ENCODE results near the gene LDLRAD4. TPM values are rescaled to one million over a fixed set of nuclear protein-coding genes. Genes with fewer than 3 reads are reported as not detected.

LDLRAD4 gene
- total RNA-seq, 1 experiment from 2014 or later = 204 TPM

DNA sequence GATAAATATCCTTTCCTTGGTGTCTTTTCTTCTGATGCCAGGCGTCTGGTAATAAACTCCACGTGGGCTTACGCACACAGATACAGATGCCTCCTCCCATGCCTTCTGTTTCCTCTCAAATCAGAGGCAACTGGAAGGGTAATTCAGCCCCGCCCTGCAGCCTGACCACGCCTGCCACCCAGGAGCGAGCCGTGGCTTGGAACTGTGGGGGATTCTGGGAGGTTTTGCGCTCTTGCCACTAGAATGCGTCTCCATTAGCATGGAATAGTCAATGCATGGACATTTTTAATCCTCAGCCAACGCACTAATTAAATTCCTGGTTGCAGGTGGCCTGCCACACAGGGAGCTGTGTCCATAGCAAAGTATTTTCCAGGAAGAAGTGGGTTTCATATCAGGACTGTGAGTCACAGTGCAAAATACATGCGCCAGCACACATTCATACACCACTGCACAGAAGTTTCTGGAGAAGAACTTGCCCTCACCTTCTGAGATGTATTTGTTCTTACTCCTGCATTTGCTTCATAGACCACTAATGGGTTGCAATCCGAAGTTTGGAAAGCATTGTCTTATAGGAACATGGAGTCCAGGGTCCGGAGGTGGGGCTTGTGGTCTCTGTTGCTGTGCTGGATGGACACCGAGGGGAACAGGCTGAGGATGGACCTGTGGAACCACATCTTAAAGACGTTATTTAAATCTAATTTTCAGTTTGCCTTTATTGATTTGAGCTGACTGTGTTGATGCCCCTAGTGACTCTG lies 151.4 kb downstream of the LDLRAD4 start:
- Histone ChIP-seq H3K27ac (ENCODE audit: low read length) (no peak overlapping the region), H2AFZ (ENCODE audit: low read length) (no peak overlapping the region), H3K4me2 (ENCODE audit: low read depth, low read length, poor library complexity, severe bottlenecking) (no peak overlapping the region), H4K20me1 (ENCODE audit: insufficient read depth, low read depth, low read length) (no peaks in the 10 kb centered on the region), H3K36me3 (ENCODE audit: insufficient read depth, low read length) (no peaks in the 10 kb centered on the region), H3K79me2 (ENCODE audit: low read length) (no peaks in the 10 kb centered on the region), H3K27me3 (ENCODE audit: low read length) (no peaks in the 10 kb centered on the region), H3K4me1 (ENCODE audit: low read length) (no peaks in the 10 kb centered on the region), H3K9me2 (replicated peaks; ENCODE audit: insufficient read depth, low read length) (no peaks in the 10 kb centered on the region), H3K4me3 (ENCODE audit: low read length) (no peak overlapping the region), H3K9me3 (ENCODE audit: low read length) (no peaks in the 10 kb centered on the region), H3K9ac (ENCODE audit: low read length) (no peak overlapping the region)
- no peak for DNase-seq

DNA sequence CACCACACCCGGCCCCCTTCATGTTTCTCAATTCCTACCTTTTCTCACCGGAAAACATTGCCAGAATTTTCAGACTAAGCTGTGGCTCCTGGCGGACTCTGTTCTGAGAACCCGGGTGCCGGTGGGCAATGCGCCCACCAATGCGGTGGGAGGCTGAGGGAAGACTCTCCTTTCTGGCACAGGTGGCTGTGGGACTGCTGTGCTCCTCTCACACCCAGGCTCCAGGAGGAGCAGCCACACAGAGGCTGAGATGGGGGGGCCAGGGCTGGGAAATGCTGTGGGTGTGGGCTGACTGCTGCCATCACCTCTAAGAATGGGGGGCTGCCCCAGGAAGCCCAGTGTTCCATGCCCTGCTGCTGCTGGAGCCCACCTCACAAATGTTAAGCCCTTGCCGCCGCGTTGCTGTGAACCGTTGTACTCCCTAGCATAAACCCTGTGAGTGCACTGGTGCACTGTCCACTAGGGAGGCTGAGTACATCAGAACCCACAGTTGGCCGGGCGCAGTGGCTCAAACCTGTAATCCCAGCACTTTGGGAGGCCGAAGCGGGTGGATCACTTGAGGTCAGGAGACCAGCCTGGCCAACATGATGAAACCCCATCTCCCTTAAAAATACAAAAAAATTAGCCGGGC lies 152.6 kb downstream of the LDLRAD4 start:
- H3K4me1 ChIP-seq (ENCODE audit: low read length) = no peaks in the 10 kb centered on the region
- H3K9me3 ChIP-seq (ENCODE audit: low read length) = no peaks in the 10 kb centered on the region
- DNase-seq = no peak
- H4K20me1 ChIP-seq (ENCODE audit: insufficient read depth, low read depth, low read length) = no peaks in the 10 kb centered on the region
- H2AFZ ChIP-seq (ENCODE audit: low read length) = no peak overlapping the region
- H3K9me2 ChIP-seq (replicated peaks; ENCODE audit: insufficient read depth, low read length) = no peaks in the 10 kb centered on the region
- H3K27me3 ChIP-seq (ENCODE audit: low read length) = no peaks in the 10 kb centered on the region
- H3K9ac ChIP-seq (ENCODE audit: low read length) = no peak overlapping the region
- no peak overlapping the region for H3K4me3 ChIP-seq (ENCODE audit: low read length)
- no peaks in the 10 kb centered on the region for H3K36me3 ChIP-seq (ENCODE audit: insufficient read depth, low read length)
- H3K27ac ChIP-seq (ENCODE audit: low read length) = no peak overlapping the region
- H3K79me2 ChIP-seq (ENCODE audit: low read length) = no peaks in the 10 kb centered on the region
- H3K4me2 ChIP-seq (ENCODE audit: low read depth, low read length, poor library complexity, severe bottlenecking) = no peak overlapping the region

DNA sequence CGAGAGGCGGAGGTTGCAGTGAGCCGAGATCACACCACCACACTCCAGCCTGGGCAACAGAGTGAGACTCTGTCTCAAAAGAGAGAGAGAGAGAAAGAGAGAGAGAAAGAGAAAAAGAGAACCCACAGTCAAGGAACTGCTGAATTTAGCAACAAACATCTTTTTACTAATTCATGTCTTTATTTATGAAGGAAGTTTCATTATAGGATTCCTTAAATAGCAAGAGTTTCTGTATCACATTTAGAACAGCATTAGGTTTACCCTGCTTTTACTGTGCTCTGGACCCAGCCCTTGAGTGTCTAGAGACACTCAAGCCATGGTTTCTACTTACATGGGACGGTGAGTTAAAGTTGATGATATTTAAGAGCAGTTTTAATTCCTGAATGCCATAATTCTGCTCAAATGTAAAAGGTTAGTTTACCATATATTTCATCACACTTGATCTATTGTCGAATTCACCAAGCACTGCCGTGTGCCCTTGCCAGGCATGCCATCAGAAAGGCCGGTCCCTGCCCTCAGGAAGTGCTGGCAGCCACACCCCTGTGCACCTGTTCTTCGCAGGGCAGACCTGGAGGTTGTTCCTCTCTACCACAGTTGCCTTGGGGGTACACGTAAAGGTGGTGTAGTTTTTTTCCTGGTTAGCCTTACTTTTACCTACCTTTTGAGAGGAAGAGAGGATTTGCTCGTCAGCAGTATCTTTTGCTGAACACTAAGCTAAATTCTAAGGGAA lies 153.3 kb downstream of the LDLRAD4 start:
- Histone ChIP-seq H2AFZ (ENCODE audit: low read length) (no peak overlapping the region), H3K36me3 (ENCODE audit: insufficient read depth, low read length) (no peaks in the 10 kb centered on the region), H3K9me3 (ENCODE audit: low read length) (no peaks in the 10 kb centered on the region), H3K79me2 (ENCODE audit: low read length) (no peaks in the 10 kb centered on the region), H4K20me1 (ENCODE audit: insufficient read depth, low read depth, low read length) (no peaks in the 10 kb centered on the region), H3K9ac (ENCODE audit: low read length) (no peak overlapping the region), H3K4me2 (ENCODE audit: low read depth, low read length, poor library complexity, severe bottlenecking) (no peak overlapping the region), H3K27ac (ENCODE audit: low read length) (no peak overlapping the region), H3K4me3 (ENCODE audit: low read length) (no peak overlapping the region), H3K4me1 (ENCODE audit: low read length) (no peaks in the 10 kb centered on the region), H3K9me2 (replicated peaks; ENCODE audit: insufficient read depth, low read length) (no peaks in the 10 kb centered on the region), H3K27me3 (ENCODE audit: low read length) (no peaks in the 10 kb centered on the region)
- DNase-seq = no peak

DNA sequence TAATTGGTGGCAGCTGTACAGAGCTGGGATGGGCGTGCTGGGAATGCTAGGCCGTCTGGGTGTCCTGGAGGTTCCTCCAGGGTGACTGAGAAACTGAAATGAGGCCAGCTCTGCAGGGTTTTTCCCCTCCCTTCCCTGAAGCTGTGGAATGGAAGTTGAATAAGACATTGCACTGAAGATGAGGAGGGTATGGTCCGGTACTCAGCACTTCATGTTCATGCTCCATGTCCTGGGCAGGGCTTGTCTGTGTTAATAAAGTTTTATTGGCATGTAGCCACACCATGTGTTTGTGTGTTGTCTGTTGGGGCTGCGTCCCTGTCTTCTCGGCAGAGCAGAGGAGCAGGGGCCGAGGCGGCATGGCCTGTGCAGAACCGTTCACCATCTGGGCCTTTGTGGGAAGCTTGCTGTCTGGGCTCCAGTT lies 154.0 kb downstream of the LDLRAD4 start:
- Histone ChIP-seq H3K27ac (ENCODE audit: low read length) (no peak overlapping the region), H3K9me2 (replicated peaks; ENCODE audit: insufficient read depth, low read length) (no peaks in the 10 kb centered on the region), H3K4me1 (ENCODE audit: low read length) (no peaks in the 10 kb centered on the region), H3K27me3 (ENCODE audit: low read length) (no peaks in the 10 kb centered on the region), H3K9ac (ENCODE audit: low read length) (no peak overlapping the region), H3K9me3 (ENCODE audit: low read length) (no peaks in the 10 kb centered on the region), H2AFZ (ENCODE audit: low read length) (no peak overlapping the region), H3K36me3 (ENCODE audit: insufficient read depth, low read length) (no peaks in the 10 kb centered on the region), H3K4me2 (ENCODE audit: low read depth, low read length, poor library complexity, severe bottlenecking) (no peak overlapping the region), H4K20me1 (ENCODE audit: insufficient read depth, low read depth, low read length) (no peaks in the 10 kb centered on the region), H3K79me2 (ENCODE audit: low read length) (no peaks in the 10 kb centered on the region), H3K4me3 (ENCODE audit: low read length) (no peak overlapping the region)
- no peak for DNase-seq

DNA sequence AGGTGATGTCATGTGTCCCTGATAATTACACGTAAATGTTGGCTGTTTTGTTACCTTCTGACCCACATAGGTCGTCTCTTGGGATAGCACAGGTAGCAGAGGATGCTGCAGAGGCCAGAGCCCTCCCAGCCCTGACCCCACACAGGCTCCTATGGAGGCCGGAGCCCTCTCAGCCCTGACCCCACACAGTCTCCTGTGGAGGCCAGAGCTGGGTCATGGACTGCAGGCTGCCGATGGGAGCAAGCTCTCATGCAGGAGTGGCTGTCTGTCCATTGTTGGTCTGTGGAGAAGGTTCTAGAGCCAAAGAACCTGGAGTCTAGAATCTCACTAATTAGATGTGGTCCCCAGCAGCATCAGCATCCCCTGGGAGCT lies 155.5 kb downstream of the LDLRAD4 start:
- no peaks in the 10 kb centered on the region for H3K9me3 ChIP-seq (ENCODE audit: low read length)
- H3K36me3 ChIP-seq (ENCODE audit: insufficient read depth, low read length) = no peaks in the 10 kb centered on the region
- DNase-seq = no peak
- H4K20me1 ChIP-seq (ENCODE audit: insufficient read depth, low read depth, low read length) = no peaks in the 10 kb centered on the region
- no peak overlapping the region for H3K4me3 ChIP-seq (ENCODE audit: low read length)
- no peak overlapping the region for H2AFZ ChIP-seq (ENCODE audit: low read length)
- no peaks in the 10 kb centered on the region for H3K9me2 ChIP-seq (replicated peaks; ENCODE audit: insufficient read depth, low read length)
- H3K79me2 ChIP-seq (ENCODE audit: low read length) = no peaks in the 10 kb centered on the region
- no peak overlapping the region for H3K4me2 ChIP-seq (ENCODE audit: low read depth, low read length, poor library complexity, severe bottlenecking)
- H3K27me3 ChIP-seq (ENCODE audit: low read length) = no peaks in the 10 kb centered on the region
- no peak overlapping the region for H3K9ac ChIP-seq (ENCODE audit: low read length)
- H3K27ac ChIP-seq (ENCODE audit: low read length) = no peak overlapping the region
- no peaks in the 10 kb centered on the region for H3K4me1 ChIP-seq (ENCODE audit: low read length)

DNA sequence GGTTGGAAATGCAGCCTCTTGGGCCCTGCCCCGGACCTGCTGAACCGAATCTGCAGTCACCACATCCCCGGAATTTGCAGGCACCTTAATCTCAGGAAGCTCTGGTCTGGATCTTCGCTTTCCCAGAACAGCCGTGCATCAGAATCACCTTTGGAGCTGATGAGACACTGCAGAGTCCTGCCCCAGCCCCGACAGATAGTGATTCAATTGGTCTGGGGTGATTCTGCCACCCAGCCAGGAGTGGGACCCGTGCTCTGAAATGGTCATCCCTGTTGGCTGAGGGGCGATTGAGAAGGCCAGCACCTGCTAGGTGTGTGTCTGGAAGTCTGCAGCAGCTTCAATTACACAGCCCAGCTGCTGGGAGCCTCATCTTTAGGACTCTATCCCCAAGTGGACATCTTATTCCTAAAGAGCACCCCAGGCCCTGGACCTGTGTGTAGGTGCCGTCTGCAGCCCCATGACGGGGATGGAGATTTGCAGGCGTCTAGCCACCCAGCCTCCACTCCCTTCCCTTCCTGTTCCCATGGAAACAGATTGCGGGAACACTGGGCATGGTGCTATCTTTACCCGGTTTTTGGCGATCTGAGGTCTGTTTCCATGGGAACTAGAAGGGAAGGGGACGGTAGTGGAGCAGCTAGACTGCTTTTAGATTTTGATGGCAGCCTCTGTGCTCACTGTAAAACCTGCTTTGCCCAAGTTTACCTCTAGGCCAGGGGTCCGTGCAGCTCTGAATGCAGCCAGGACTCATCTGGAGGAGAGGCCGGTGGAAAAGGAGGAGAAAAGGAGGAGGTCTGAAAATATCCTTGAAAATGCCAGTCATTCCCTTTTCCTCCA lies 156.1 kb downstream of the LDLRAD4 start:
- Histone ChIP-seq H3K4me1 (ENCODE audit: low read length) (no peaks in the 10 kb centered on the region), H3K4me2 (ENCODE audit: low read depth, low read length, poor library complexity, severe bottlenecking) (no peak overlapping the region)

DNA sequence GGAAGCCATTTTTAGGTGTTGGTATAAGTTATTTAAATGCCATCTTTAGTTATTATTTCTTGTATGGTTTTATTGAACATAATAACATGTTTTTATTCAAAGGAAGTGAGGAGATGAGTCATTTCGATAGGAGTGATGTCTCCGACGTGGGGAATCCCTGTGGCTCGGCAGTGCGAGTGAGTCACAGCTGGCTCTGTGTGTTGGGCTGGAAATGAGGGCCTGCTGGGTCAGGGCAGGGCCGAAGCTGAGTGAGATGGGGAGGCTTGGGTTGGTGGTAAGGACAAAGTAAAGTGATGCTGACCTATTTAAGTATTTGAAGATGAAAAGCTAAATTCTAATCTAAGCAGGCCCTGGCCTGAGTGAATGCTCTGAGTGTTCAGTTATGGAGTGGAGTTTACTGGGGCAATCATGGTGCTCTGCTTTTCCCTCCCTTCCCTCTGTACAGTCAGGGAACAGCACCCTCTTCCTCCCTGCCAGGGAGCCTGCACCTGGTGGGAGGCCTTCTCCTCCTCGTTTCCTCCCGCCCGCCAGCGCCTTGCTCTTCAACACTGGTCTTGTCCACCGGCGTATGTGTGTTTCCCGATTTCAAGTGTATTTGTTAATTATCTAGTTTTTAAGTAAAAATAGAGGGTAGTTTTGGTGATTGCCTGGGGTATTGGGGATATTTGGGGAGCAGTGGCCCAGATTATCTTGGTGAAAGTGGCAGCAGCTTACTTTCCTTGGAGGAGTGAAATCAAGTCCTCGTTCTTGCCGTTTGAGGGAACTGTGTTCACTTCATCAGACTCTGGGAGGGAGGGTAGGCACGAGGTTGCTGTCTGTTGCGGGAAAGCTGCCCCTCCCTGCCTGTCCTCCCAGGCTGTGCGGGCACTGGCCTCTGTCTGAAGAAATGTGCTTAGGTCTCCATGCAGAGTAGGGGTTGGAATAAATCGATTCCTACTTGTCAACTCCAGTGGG lies 157.0 kb downstream of the LDLRAD4 start:
- H2AFZ ChIP-seq (ENCODE audit: low read length) = no peak overlapping the region

More for the DNA sequence above, 156.1 kb downstream of the LDLRAD4 start:
- H3K27ac ChIP-seq (ENCODE audit: low read length) = no peak overlapping the region
- no peaks in the 10 kb centered on the region for H4K20me1 ChIP-seq (ENCODE audit: insufficient read depth, low read depth, low read length)
- DNase-seq = no peak
- no peaks in the 10 kb centered on the region for H3K36me3 ChIP-seq (ENCODE audit: insufficient read depth, low read length)
- H2AFZ ChIP-seq (ENCODE audit: low read length) = no peak overlapping the region
- H3K9me2 ChIP-seq (replicated peaks; ENCODE audit: insufficient read depth, low read length) = no peaks in the 10 kb centered on the region
- H3K4me3 ChIP-seq (ENCODE audit: low read length) = no peak overlapping the region
- no peaks in the 10 kb centered on the region for H3K27me3 ChIP-seq (ENCODE audit: low read length)
- H3K9me3 ChIP-seq (ENCODE audit: low read length) = no peaks in the 10 kb centered on the region
- no peak overlapping the region for H3K9ac ChIP-seq (ENCODE audit: low read length)
- no peaks in the 10 kb centered on the region for H3K79me2 ChIP-seq (ENCODE audit: low read length)

More for the DNA sequence above, 157.0 kb downstream of the LDLRAD4 start:
- H3K79me2 ChIP-seq (ENCODE audit: low read length) = no peaks in the 10 kb centered on the region
- H3K27ac ChIP-seq (ENCODE audit: low read length) = no peak overlapping the region
- H3K4me3 ChIP-seq (ENCODE audit: low read length) = no peak overlapping the region
- no peaks in the 10 kb centered on the region for H4K20me1 ChIP-seq (ENCODE audit: insufficient read depth, low read depth, low read length)
- H3K4me1 ChIP-seq (ENCODE audit: low read length) = no peaks in the 10 kb centered on the region
- no peak overlapping the region for H3K4me2 ChIP-seq (ENCODE audit: low read depth, low read length, poor library complexity, severe bottlenecking)
- no peak for DNase-seq
- no peaks in the 10 kb centered on the region for H3K9me2 ChIP-seq (replicated peaks; ENCODE audit: insufficient read depth, low read length)
- no peaks in the 10 kb centered on the region for H3K36me3 ChIP-seq (ENCODE audit: insufficient read depth, low read length)
- no peak overlapping the region for H3K9ac ChIP-seq (ENCODE audit: low read length)
- H3K9me3 ChIP-seq (ENCODE audit: low read length) = no peaks in the 10 kb centered on the region
- no peaks in the 10 kb centered on the region for H3K27me3 ChIP-seq (ENCODE audit: low read length)

Measured in Karpas-422 (cell line).